Measurements from ENCODE around the gene RYR3.

- no peak for TF ChIP-seq CTCF (conservative IDR thresholded peaks at IDR 0.05; ENCODE audit: low read depth, low read length)
- no peak for TF ChIP-seq EZH2 (IDR thresholded peaks at IDR 0.05; ENCODE audit: borderline replicate concordance, low read depth, low read length, poor library complexity, severe bottlenecking)
Observed at GRCh38 chr15:33660151-33660550, 349.4 kb downstream of the RYR3 start.

All from A673 (cell line).